Muscle of leg (tissue), 11 donors: ENCODE results near the gene PPP1R12B. TPM values are rescaled to one million over a fixed set of nuclear protein-coding genes. Genes with fewer than 3 reads are reported as not detected.
A peak's percentile ranks its signal among the peaks of the same experiment; 100 is the strongest.

Source experiments
- DNase-seq: peaks from one replicate; pipeline ENCODE4 v3.0.0; 2013
- H3K27ac ChIP-seq: one replicate; pipeline ENCODE4 v1.5.1; 2013; ENCODE audit warnings: mild to moderate bottlenecking, low read length, control low read depth
- H3K27me3 ChIP-seq: one replicate; pipeline ENCODE4 v1.6.1; 2013; ENCODE audit warnings: low read length; ENCODE audit not compliant: control insufficient read depth, insufficient read depth
- H3K36me3 ChIP-seq: one replicate; pipeline ENCODE4 v1.6.1; 2013; ENCODE audit warnings: low read length; ENCODE audit not compliant: control insufficient read depth, insufficient read depth
- H3K4me1 ChIP-seq: one replicate; pipeline ENCODE4 v1.6.1; 2013; ENCODE audit warnings: low read length; ENCODE audit not compliant: control insufficient read depth, insufficient read depth
- H3K4me3 ChIP-seq: one replicate; pipeline ENCODE4 v1.5.1; 2013; ENCODE audit warnings: low read length, control low read depth
- H3K9me3 ChIP-seq: replicated peaks from 2 replicates; pipeline ENCODE4 v1.6.1; 2013; ENCODE audit warnings: low read depth, low read length; ENCODE audit not compliant: control insufficient read depth
- WGBS: methylation state at CpG from one replicate; pipeline ENCODE4 v1.1.5; 2013; ENCODE audit warnings: missing lambda C conversion rate; ENCODE audit not compliant: insufficient coverage; 5-methylcytosine and 5-hydroxymethylcytosine counted together
- polyA plus RNA-seq, 8 donors: library from polyadenylated mRNA; unstranded; fragments of 120-200 nt; gene quantifications; one replicate each; pipeline versions ENCODE4 v1.2.1 to v1.2.3, GENCODE V29; 2013; ENCODE audit warnings: inconsistent platforms in 1 of 8, low replicate concordance in 1 of 8; ENCODE audit not compliant: insufficient read length in 8 of 8, insufficient read depth in 1 of 8
- total RNA-seq: library from RNA; stranded (reverse); fragments of 120-200 nt; gene quantifications from one replicate; pipeline ENCODE4 v1.2.4, GENCODE V29; 2013

Gene PPP1R12B
- total and polyA plus RNA-seq, 9 donors: 49.8 to 81.8 (median 71.6) TPM

GRCh38 chr1:202586018-202586821 is 237.7 kb downstream of the PPP1R12B start:
- DNase-seq: peak; percentile 79
- Histone ChIP-seq H3K36me3 (peaks cover 19% of the 10 kb centered on the region), H3K27ac (peak overlapping the region; percentile 83), H3K27me3 (no peaks in the 10 kb centered on the region), H3K4me3 (no peak overlapping the region), H3K9me3 (no peaks in the 10 kb centered on the region), H3K4me1 (peaks cover 53% of the 10 kb centered on the region)
- 8% methylated on average over 3 of the region's 4 CpGs for WGBS

GRCh38 chr1:202586871-202587270 is 238.4 kb downstream of the PPP1R12B start:
- H3K36me3 ChIP-seq: peaks cover 16% of the 10 kb centered on the region
- peak overlapping the region; percentile 83 for H3K27ac ChIP-seq
- no peaks in the 10 kb centered on the region for H3K9me3 ChIP-seq
- DNase-seq: peak; percentile 78
- no CpG with 5 or more reads among the region's 1 CpG for WGBS
- H3K4me3 ChIP-seq: no peak overlapping the region
- no peaks in the 10 kb centered on the region for H3K27me3 ChIP-seq
- H3K4me1 ChIP-seq: peaks cover 58% of the 10 kb centered on the region

GRCh38 chr1:202587859-202588485 is 239.5 kb downstream of the PPP1R12B start:
- peak; percentile 82 for DNase-seq
- H3K27ac ChIP-seq: peak overlapping the region; percentile 92
- H3K27me3 ChIP-seq: no peaks in the 10 kb centered on the region
- no peak overlapping the region for H3K4me3 ChIP-seq
- no peaks in the 10 kb centered on the region for H3K9me3 ChIP-seq
- peaks cover 67% of the 10 kb centered on the region for H3K4me1 ChIP-seq
- H3K36me3 ChIP-seq: peaks cover 17% of the 10 kb centered on the region
- no CpG with 5 or more reads among the region's 1 CpG for WGBS

GRCh38 chr1:202588503-202589189 is 240.1 kb downstream of the PPP1R12B start:
- H3K9me3 ChIP-seq: no peaks in the 10 kb centered on the region
- H3K36me3 ChIP-seq: peaks cover 17% of the 10 kb centered on the region
- peak overlapping the region; percentile 92 for H3K27ac ChIP-seq
- no peaks in the 10 kb centered on the region for H3K27me3 ChIP-seq
- H3K4me3 ChIP-seq: no peak overlapping the region
- peaks cover 74% of the 10 kb centered on the region for H3K4me1 ChIP-seq
- peak; percentile 42 for DNase-seq
- WGBS: 87% methylated on average over 3 of the region's 4 CpGs

- 12% methylated on average over 4 of the region's 8 CpGs for WGBS
- no peak overlapping the region for H3K4me3 ChIP-seq
- peak overlapping the region; percentile 92 for H3K27ac ChIP-seq
- no peaks in the 10 kb centered on the region for H3K9me3 ChIP-seq
- peaks cover 20% of the 10 kb centered on the region for H3K36me3 ChIP-seq
- peak; percentile 99 for DNase-seq
- peaks cover 80% of the 10 kb centered on the region for H3K4me1 ChIP-seq
- H3K27me3 ChIP-seq: no peaks in the 10 kb centered on the region
Observed at GRCh38 chr1:202589190-202589930, 240.9 kb downstream of the PPP1R12B start.

- WGBS: 92% methylated on average over 3 of the region's 4 CpGs
- Histone ChIP-seq H3K36me3 (peaks cover 15% of the 10 kb centered on the region), H3K4me1 (peaks cover 81% of the 10 kb centered on the region), H3K27ac (peak overlapping the region; percentile 92), H3K4me3 (no peak overlapping the region), H3K27me3 (no peaks in the 10 kb centered on the region), H3K9me3 (no peaks in the 10 kb centered on the region)
- DNase-seq: no peak
Observed at GRCh38 chr1:202590126-202590525, 241.6 kb downstream of the PPP1R12B start.

- Histone ChIP-seq H3K27ac (peak overlapping the region; percentile 3), H3K4me1 (peaks cover 78% of the 10 kb centered on the region), H3K9me3 (no peaks in the 10 kb centered on the region), H3K36me3 (peaks cover 22% of the 10 kb centered on the region), H3K4me3 (no peak overlapping the region), H3K27me3 (no peaks in the 10 kb centered on the region)
- WGBS: 75% methylated on average over 2 of the region's 5 CpGs
- DNase-seq: no peak
Observed at GRCh38 chr1:202590975-202591411, 242.5 kb downstream of the PPP1R12B start.

- WGBS: 100% methylated on average over 2 of the region's 7 CpGs
- peaks cover 73% of the 10 kb centered on the region for H3K4me1 ChIP-seq
- H3K36me3 ChIP-seq: peaks cover 22% of the 10 kb centered on the region
- no peak for DNase-seq
- no peak overlapping the region for H3K27ac ChIP-seq
- no peaks in the 10 kb centered on the region for H3K9me3 ChIP-seq
- H3K27me3 ChIP-seq: peaks cover under 1% of the 10 kb centered on the region
- H3K4me3 ChIP-seq: no peak overlapping the region
Observed at GRCh38 chr1:202591515-202591914, 243.0 kb downstream of the PPP1R12B start.

- Histone ChIP-seq H3K4me3 (no peak overlapping the region), H3K27me3 (peaks cover 2% of the 10 kb centered on the region), H3K4me1 (peaks cover 67% of the 10 kb centered on the region), H3K36me3 (peaks cover 27% of the 10 kb centered on the region), H3K27ac (no peak overlapping the region), H3K9me3 (no peaks in the 10 kb centered on the region)
- 86% methylated on average over 4 of the region's 7 CpGs for WGBS
- no peak for DNase-seq
Observed at GRCh38 chr1:202592146-202592545, 243.6 kb downstream of the PPP1R12B start.
